ENCODE results near the gene VAV1. TPM values are rescaled to one million over a fixed set of nuclear protein-coding genes. Genes with fewer than 3 reads are reported as not detected.
A peak's percentile ranks its signal among the peaks of the same experiment; 100 is the strongest.

The VAV1 gene
- total RNA-seq, 2 experiments from 2014 or later = 122 to 125 TPM

DNA sequence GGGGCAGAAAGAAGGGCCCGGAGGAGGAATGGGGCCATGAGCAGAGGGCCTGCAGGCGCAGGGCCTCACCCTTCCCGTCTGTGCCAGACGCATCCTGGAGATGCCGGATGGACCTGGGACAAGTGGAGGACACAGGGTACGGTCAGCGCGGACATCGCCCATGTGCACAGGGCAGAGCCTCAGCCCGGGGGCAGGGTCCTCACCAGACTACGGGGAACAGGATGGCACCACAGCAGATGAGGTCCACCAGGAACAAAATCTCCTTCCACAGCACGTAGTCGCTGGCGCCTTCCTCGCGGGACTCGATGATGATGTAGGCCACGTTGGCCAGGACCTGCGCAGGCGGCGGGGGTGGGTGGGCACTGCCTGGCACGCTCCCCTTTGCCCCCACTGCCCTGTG, 40.7 kb upstream of the VAV1 start:
- Mint-ChIP-seq H3K4me1 (ENCODE audit: low read depth) (peaks cover 23% of the 10 kb centered on the region), H3K36me3 (ENCODE audit: low read depth) (peaks cover 36% of the 10 kb centered on the region), H3K27me3 (ENCODE audit: low read depth) (no peaks in the 10 kb centered on the region), H3K4me3 (no peak overlapping the region), H3K27ac (no peak overlapping the region), H3K9me3 (ENCODE audit: insufficient read depth) (no peaks in the 10 kb centered on the region)
- POLR2A ChIA-PET = no interaction called here
- DNase-seq (no peak), ATAC-seq (no peak)
- CTCF ChIA-PET = no interaction called here

DNA sequence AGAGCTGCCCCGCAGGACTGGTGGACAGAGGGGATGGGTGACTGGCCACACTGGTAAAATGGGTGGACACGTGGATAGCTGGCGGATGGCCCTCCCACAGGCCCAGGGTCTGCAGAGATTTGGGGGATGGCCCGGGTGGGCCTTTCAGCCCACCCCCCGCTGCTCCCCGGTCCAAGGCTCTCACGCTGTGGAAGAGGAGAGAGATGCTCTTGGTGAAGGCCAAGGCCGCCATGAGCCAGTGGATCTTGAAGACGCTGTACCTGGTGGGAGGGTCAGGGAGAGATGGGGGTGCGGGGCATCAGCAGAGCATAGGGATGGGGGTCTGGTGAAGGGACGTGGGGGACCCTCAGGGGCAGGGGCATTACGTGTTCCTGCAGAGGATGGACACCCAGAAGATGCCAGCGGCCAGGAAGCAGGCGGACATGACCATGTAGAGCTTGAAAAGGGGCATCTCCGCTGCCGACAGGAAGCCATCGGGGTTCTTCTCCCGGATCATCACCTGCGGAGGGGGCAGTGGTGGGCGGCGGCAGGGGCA, 39.6 kb upstream of the VAV1 start:
- CTCF ChIA-PET = interaction anchor here (0.7 kb wide), 1 partner anchor 94 kb away, joined by 3 read pairs; no protein-coding TSS in a partner anchor

DNA sequence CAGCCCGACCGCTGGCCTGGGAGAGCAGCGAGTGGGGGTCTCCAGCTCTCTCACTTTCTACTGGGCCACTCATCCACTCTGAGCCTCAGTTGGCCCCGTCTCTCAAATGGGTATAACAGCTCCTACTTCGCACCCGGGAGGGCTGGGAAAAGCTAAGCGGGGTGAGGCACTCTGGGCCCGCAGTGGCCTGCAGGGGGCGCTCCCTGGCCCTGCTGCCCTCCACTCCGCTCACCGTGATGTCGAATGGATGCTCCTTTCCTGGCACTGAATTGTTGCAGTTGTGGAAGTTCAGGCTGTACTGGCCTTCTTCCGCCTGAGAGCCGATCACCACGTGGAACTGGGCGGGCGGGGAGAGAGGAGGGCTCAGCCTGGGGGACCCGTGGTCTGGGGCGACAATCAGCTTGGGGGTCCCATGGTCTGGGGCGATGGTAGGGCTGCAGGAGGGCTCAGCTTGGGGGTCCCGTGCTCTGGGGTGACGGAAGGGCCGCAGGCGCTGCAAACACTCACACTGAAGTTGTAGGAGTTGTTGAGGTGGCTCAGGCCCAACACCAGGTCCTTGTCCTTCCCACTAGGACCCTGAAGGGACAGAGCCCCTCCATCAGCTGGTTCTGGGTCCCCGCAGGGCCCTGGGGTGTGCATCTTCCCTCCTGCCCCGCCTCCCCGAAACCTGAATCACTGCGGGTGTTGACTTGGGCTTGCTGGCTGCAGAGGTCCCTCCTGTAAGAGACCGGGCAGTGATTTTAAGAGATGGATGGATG, 39.0 kb upstream of the VAV1 start:
- peaks cover 28% of the 10 kb centered on the region for H3K4me1 Mint-ChIP-seq (ENCODE audit: low read depth)
- H3K4me3 Mint-ChIP-seq = no peak overlapping the region
- CTCF ChIA-PET = interaction anchor here (0.7 to 0.8 kb wide), 2 partner anchors 8 to 95 kb away, joined by 3 read pairs; no protein-coding TSS in a partner anchor
- H3K27me3 Mint-ChIP-seq (ENCODE audit: low read depth) = no peaks in the 10 kb centered on the region
- DNase-seq (no peak), ATAC-seq (no peak)
- H3K27ac Mint-ChIP-seq = no peak overlapping the region
- POLR2A ChIA-PET = no interaction called here
- H3K9me3 Mint-ChIP-seq (ENCODE audit: insufficient read depth) = no peaks in the 10 kb centered on the region
- peaks cover 40% of the 10 kb centered on the region for H3K36me3 Mint-ChIP-seq (ENCODE audit: low read depth)

More for the DNA sequence above, 39.6 kb upstream of the VAV1 start:
- no peaks in the 10 kb centered on the region for H3K9me3 Mint-ChIP-seq (ENCODE audit: insufficient read depth)
- ATAC-seq (no peak), DNase-seq (no peak)
- POLR2A ChIA-PET = no interaction called here
- peaks cover 40% of the 10 kb centered on the region for H3K36me3 Mint-ChIP-seq (ENCODE audit: low read depth)
- H3K27ac Mint-ChIP-seq = no peak overlapping the region
- H3K4me1 Mint-ChIP-seq (ENCODE audit: low read depth) = peaks cover 26% of the 10 kb centered on the region
- no peaks in the 10 kb centered on the region for H3K27me3 Mint-ChIP-seq (ENCODE audit: low read depth)
- no peak overlapping the region for H3K4me3 Mint-ChIP-seq

DNA sequence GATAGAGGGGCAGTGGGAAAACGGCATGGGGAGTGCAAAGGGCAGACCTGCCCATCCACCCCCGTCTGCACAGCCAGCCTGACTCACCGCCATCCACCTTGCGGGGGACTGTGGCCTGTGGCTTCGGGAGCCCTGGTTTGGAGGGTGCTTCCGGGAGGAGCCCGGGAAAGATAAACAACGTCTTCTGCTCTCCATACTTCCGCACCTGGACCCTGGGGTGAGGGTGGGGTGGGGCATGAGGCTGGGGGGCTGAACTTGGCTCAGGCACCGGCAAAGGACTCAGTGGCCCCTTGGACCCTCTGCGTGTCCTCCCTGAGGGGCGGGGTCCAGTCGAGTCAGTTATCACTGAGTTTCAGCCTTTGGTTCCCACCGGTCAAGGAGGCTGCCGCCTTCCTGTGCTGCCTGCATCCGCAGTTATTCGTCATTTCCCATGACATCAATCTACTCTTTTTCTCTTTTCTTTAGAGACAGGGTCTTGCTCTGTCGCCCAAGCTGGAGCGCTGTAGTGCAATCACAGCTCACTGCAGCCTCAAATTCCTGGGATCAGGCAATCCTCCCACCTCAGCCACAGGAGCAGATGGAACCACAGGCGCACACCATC, 38.3 kb upstream of the VAV1 start:
- no peak overlapping the region for H3K4me3 Mint-ChIP-seq
- DNase-seq (no peak), ATAC-seq (no peak)
- POLR2A ChIA-PET = no interaction called here
- H3K36me3 Mint-ChIP-seq (ENCODE audit: low read depth) = peaks cover 40% of the 10 kb centered on the region
- CTCF ChIA-PET = interaction anchor here (0.8 kb wide), 1 partner anchor 9 kb away, joined by 3 read pairs; no protein-coding TSS in a partner anchor
- H3K27me3 Mint-ChIP-seq (ENCODE audit: low read depth) = no peaks in the 10 kb centered on the region
- peaks cover 33% of the 10 kb centered on the region for H3K4me1 Mint-ChIP-seq (ENCODE audit: low read depth)
- no peaks in the 10 kb centered on the region for H3K9me3 Mint-ChIP-seq (ENCODE audit: insufficient read depth)
- H3K27ac Mint-ChIP-seq = peak overlapping the region; percentile 37

DNA sequence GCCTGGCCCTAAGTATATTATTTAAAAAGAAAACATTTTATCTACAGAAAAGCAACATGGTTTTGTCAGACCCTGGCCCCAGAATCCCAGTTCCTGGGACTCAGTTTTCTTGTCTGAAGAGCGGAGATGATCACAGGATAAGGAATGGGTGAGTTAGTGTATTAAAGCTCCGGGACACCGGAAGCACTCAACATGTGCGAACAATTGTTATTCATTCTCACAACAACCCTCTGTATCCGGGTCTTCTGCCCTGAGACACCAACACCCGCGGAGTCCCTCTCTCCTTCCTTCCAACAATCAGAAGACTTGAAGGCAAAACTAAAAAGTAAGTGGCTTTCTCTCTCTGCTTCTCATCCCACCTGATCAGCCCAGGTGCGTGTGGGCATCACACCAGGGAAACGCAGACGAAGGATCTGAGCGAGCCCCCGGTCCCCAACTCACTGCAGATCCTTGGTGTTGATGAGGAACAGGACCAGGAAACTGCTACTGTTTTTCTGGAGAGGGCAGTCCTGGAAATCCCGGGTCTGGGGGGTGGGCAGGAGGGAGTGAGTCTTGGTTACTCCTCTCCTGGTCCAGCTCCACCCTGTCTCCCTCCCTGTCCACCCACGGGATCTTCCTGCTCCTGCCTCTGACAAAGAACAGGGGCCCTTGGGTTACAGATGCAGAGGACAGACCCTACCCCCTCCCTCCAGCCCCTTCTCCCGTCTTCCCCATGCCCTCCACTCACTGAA, 37.2 kb upstream of the VAV1 start:
- ChIA-PET CTCF (interaction anchor here (1.0 to 4.0 kb wide), 12 partner anchors 20 to 218 kb away, joined by 3 to 130 read pairs (median 6); partner anchors contain the start of genes TNFSF14 and VAV1), POLR2A (interaction anchor here (1.1 to 3.6 kb wide), 4 partner anchors 38 to 128 kb away, joined by 5 to 20 read pairs (median 9); partner anchors contain the start of gene VAV1)
- peaks cover 32% of the 10 kb centered on the region for H3K36me3 Mint-ChIP-seq (ENCODE audit: low read depth)
- peaks cover 35% of the 10 kb centered on the region for H3K4me1 Mint-ChIP-seq (ENCODE audit: low read depth)
- ATAC-seq (no peak), DNase-seq (no peak)
- H3K27me3 Mint-ChIP-seq (ENCODE audit: low read depth) = no peaks in the 10 kb centered on the region
- H3K9me3 Mint-ChIP-seq (ENCODE audit: insufficient read depth) = no peaks in the 10 kb centered on the region
- H3K4me3 Mint-ChIP-seq = peak overlapping the region; percentile 98
- peak overlapping the region; percentile 100 for H3K27ac Mint-ChIP-seq

DNA sequence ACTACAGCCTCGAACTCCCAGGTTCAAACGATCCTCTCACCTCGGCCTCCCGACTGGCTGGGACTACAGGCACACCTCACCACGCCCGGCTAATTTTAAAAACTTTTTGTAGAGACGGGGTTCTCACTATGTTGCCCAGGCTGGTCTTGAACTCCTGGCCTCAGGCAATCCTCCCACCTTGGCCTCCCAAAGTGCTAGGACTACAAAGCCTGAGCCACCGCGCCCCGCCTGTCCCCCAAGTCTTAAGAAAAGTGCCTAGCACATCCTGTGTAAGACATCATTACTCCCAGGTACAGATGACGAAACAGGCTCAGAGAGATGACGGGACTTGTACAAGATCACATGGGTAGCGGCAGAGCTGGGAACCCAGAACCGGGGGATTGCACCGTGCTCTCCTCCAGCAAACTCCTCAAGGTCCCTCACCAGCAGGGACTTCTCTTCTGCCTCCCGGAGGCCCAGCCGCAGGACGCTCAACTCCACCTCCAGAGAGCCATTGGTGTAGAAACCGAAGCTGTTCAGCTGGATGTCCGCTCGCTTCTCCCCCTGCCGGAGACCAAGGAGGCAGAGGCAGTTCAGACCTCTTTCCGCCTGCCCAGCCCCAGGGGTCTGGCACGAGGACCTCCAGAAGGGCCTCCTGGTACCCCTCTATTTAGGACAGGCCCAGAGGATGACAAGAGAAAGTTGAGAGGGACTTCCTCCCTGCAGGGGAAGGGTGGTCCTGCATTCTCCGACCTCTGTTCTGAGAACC, 36.2 kb upstream of the VAV1 start:
- Mint-ChIP-seq H3K9me3 (ENCODE audit: insufficient read depth) (no peaks in the 10 kb centered on the region), H3K4me1 (ENCODE audit: low read depth) (peaks cover 41% of the 10 kb centered on the region), H3K4me3 (peak overlapping the region; percentile 98), H3K36me3 (ENCODE audit: low read depth) (peaks cover 32% of the 10 kb centered on the region), H3K27me3 (ENCODE audit: low read depth) (no peaks in the 10 kb centered on the region), H3K27ac (peak overlapping the region; percentile 100)
- peak; percentile 87 for DNase-seq
- POLR2A ChIA-PET = interaction anchor here (1.1 to 3.6 kb wide), 6 partner anchors 37 to 220 kb away, joined by 4 to 20 read pairs (median 6); partner anchors contain the start of gene VAV1
- CTCF ChIA-PET = interaction anchor here (0.6 to 4.0 kb wide), 25 partner anchors 8 to 219 kb away, joined by 3 to 130 read pairs (median 4); partner anchors contain the start of genes TNFSF14 and VAV1
- ATAC-seq = peak; percentile 38

- Mint-ChIP-seq H3K36me3 (ENCODE audit: low read depth) (peaks cover 28% of the 10 kb centered on the region), H3K9me3 (ENCODE audit: insufficient read depth) (no peaks in the 10 kb centered on the region), H3K4me3 (peak overlapping the region; percentile 98), H3K27ac (peak overlapping the region; percentile 100), H3K4me1 (ENCODE audit: low read depth) (peaks cover 41% of the 10 kb centered on the region), H3K27me3 (ENCODE audit: low read depth) (no peaks in the 10 kb centered on the region)
- DNase-seq (no peak), ATAC-seq (peak; percentile 9)
- ChIA-PET POLR2A (interaction anchor here (0.6 to 3.6 kb wide), 6 partner anchors 36 to 220 kb away, joined by 3 to 20 read pairs (median 6); partner anchors contain the start of genes TNFSF14 and VAV1), CTCF (interaction anchor here (0.8 to 4.0 kb wide), 31 partner anchors 9 to 227 kb away, joined by 3 to 130 read pairs (median 6); partner anchors contain the start of genes SH2D3A, TNFSF14 and VAV1)
Observed at GRCh38 chr19:6736917-6737283, 35.6 kb upstream of the VAV1 start.

DNA sequence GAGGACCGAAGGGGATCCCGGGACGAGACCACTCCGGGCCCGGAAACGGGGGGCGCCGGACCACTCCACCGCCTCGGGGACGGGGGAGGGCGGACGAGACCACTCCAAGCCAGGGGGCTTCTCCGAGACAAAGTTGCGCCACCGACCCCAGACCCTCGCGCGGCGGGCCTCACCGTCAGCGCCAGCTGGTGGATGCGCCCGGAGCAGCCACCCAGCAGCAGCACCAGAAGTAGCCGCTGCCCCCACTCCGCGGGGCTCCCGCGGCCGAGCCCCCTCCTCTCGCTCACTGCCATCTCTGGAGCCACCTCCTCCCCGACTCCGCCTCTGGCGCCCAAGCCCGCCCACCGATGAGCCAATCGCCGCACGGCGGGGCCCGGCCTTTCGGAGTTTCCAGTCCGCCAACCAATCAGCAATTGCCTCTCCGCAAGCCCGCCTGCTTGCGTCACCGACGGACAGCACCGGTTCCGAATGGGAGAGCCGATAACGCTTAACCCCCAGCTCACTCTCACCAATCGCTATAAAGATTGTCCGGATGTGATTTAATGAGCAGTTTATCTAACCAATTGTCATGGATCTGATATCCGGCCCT, 35.1 kb upstream of the VAV1 start, which contains the start of gene GPR108:
Gene GPR108, minus strand, starts transcription at position 297 of the 589 bp plus-strand sequence. Its CDS starts 4 bp downstream, at position 293.
- Mint-ChIP-seq H3K27me3 (ENCODE audit: low read depth) (no peaks in the 10 kb centered on the region), H3K36me3 (ENCODE audit: low read depth) (peaks cover 27% of the 10 kb centered on the region), H3K4me3 (peak within 1 kb of the TSS; percentile 98), H3K27ac (peak within 1 kb of the TSS; percentile 100), H3K4me1 (ENCODE audit: low read depth) (peaks cover 41% of the 10 kb centered on the region), H3K9me3 (ENCODE audit: insufficient read depth) (no peaks in the 10 kb centered on the region)
- DNase-seq (peak; percentile 100), ATAC-seq (peak; percentile 81)
- ChIA-PET POLR2A (interaction anchor here (0.6 to 3.6 kb wide), 9 partner anchors 36 to 221 kb away, joined by 3 to 20 read pairs (median 6); partner anchors contain the start of genes TNFSF14 and VAV1), CTCF (interaction anchor here (0.8 to 4.0 kb wide), 29 partner anchors 8 to 227 kb away, joined by 3 to 130 read pairs (median 6); partner anchors contain the start of genes SH2D3A, TNFSF14 and VAV1)

DNA sequence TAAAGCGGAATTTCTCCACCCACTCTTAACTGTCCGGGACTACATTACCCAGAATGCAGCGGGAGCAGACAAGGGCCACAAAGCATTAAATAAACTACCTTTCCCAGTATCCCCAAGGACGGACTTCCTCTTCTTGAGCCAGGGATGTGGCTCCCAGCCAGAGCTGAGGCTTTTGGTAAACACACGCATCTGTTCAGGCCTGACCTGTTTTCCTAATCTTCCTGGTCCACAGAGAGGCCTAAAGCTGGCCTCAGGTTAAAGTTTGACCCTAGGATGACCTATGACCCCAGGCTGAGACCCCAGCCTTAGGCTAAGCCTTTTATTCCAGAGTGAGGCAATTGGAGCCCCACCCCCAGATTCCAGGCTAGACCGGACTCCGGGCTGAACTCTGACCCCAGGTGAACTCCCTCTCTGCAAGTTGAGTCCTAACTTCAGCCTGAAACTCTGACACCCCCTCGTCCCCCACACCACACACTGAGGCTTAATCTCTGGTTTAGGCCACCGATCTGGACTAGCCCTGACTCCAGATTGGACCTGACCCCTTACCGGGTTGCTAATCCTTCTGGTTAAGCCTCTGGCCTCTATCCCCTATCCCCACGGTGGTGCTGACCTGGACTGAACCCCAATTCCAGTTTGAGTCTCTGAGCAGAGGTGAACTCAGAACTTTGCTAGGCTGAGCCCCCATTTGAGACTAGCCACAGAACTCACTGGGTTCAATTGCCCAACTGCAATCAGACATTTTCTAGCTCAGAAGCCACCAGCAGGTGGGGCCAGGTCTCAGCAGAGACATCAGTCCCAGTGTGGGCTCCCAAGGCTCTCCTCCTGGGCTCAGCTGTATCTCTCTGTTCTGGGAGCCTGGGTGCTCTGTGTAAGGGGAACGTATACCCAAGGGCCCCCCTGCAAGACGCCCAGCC, 34.4 kb upstream of the VAV1 start:
- Mint-ChIP-seq H3K9me3 (ENCODE audit: insufficient read depth) (no peaks in the 10 kb centered on the region), H3K27ac (peak overlapping the region; percentile 100), H3K27me3 (ENCODE audit: low read depth) (no peaks in the 10 kb centered on the region), H3K4me3 (peak overlapping the region; percentile 98), H3K4me1 (ENCODE audit: low read depth) (peaks cover 38% of the 10 kb centered on the region), H3K36me3 (ENCODE audit: low read depth) (peaks cover 24% of the 10 kb centered on the region)
- peak; percentile 90 for DNase-seq
- POLR2A ChIA-PET = interaction anchor here (0.6 to 3.6 kb wide), 9 partner anchors 29 to 534 kb away, joined by 3 to 20 read pairs (median 6); partner anchors contain the start of genes SH2D3A, TNFSF14 and VAV1
- ATAC-seq = peak; percentile 20
- CTCF ChIA-PET = interaction anchor here (0.6 to 4.0 kb wide), 36 partner anchors 9 to 331 kb away, joined by 3 to 130 read pairs (median 5); partner anchors contain the start of genes SH2D3A, TNFSF14, VAV1 and ZNF557

Data from activated CD8-positive, alpha-beta T cell treated with anti-CD3 and anti-CD28 coated beads, Interleukin-2, amount 10 ng/mL, durations not matched to agents 7 days and 5 days (primary cell).